ENCODE measurements around the gene TPBGL.

The TPBGL gene

DNA sequence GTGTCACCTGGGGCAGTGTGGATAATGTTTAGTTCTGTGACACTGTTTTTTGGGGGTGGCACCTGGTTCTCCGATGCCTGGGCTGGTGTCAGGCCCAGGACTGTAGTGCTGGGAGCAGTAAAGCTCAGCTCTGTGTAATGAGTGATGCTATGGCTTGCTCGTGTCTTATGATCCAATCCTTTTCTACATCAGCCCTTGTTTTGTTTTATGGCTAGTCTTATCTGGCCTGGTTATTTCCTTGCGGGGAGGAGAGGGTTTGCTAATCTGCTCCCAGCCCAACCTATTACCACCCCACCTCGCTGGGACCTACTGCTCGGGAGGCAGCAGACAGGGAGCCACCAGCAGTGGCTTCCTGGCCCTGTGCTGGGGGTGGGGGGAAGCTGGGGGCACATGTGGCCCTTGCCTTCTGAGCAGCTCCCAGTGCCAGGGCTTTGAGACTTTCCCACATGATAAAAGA is 35.0 kb upstream of the TPBGL start:
- TF ChIP-seq FOXM1 (IDR thresholded peaks at IDR 0.05; ENCODE audit: borderline replicate concordance, low read depth), result no peak
- TF ChIP-seq NFIC (IDR thresholded peaks at IDR 0.05), result no peak
- TF ChIP-seq, protein P1, sequence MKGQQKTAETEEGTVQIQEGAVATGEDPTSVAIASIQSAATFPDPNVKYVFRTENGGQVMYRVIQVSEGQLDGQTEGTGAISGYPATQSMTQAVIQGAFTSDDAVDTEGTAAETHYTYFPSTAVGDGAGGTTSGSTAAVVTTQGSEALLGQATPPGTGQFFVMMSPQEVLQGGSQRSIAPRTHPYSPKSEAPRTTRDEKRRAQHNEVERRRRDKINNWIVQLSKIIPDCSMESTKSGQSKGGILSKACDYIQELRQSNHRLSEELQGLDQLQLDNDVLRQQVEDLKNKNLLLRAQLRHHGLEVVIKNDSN (IDR thresholded peaks at IDR 0.05), result no peak
- no peak for TF ChIP-seq RAD21 (IDR thresholded peaks at IDR 0.05; ENCODE audit: low read depth)
- no peak for TF ChIP-seq CEBPB (IDR thresholded peaks at IDR 0.05)
- no peak for TF ChIP-seq CREB1 (IDR thresholded peaks at IDR 0.05; ENCODE audit: low read depth)
- TF ChIP-seq EP300 (IDR thresholded peaks at IDR 0.05; ENCODE audit: borderline replicate concordance), result no peak
- no peak for TF ChIP-seq ZBTB7A (IDR thresholded peaks at IDR 0.05; ENCODE audit: low read depth)
- TF ChIP-seq, protein P2, sequence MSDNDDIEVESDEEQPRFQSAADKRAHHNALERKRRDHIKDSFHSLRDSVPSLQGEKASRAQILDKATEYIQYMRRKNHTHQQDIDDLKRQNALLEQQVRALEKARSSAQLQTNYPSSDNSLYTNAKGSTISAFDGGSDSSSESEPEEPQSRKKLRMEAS (IDR thresholded peaks at IDR 0.05), result no peak
- no peak for TF ChIP-seq YY1 (IDR thresholded peaks at IDR 0.05; ENCODE audit: low read depth)
- no peak for TF ChIP-seq TEAD4 (IDR thresholded peaks at IDR 0.05)
- no peak for TF ChIP-seq TCF12 (IDR thresholded peaks at IDR 0.05; ENCODE audit: low read depth)
- TF ChIP-seq, protein P3, sequence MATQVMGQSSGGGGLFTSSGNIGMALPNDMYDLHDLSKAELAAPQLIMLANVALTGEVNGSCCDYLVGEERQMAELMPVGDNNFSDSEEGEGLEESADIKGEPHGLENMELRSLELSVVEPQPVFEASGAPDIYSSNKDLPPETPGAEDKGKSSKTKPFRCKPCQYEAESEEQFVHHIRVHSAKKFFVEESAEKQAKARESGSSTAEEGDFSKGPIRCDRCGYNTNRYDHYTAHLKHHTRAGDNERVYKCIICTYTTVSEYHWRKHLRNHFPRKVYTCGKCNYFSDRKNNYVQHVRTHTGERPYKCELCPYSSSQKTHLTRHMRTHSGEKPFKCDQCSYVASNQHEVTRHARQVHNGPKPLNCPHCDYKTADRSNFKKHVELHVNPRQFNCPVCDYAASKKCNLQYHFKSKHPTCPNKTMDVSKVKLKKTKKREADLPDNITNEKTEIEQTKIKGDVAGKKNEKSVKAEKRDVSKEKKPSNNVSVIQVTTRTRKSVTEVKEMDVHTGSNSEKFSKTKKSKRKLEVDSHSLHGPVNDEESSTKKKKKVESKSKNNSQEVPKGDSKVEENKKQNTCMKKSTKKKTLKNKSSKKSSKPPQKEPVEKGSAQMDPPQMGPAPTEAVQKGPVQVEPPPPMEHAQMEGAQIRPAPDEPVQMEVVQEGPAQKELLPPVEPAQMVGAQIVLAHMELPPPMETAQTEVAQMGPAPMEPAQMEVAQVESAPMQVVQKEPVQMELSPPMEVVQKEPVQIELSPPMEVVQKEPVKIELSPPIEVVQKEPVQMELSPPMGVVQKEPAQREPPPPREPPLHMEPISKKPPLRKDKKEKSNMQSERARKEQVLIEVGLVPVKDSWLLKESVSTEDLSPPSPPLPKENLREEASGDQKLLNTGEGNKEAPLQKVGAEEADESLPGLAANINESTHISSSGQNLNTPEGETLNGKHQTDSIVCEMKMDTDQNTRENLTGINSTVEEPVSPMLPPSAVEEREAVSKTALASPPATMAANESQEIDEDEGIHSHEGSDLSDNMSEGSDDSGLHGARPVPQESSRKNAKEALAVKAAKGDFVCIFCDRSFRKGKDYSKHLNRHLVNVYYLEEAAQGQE (IDR thresholded peaks at IDR 0.05; ENCODE audit: low read depth), result no peak
- TF ChIP-seq TAF1 (IDR thresholded peaks at IDR 0.05; ENCODE audit: low read depth), result no peak
- no peak for TF ChIP-seq EGR1 (IDR thresholded peaks at IDR 0.05)

DNA sequence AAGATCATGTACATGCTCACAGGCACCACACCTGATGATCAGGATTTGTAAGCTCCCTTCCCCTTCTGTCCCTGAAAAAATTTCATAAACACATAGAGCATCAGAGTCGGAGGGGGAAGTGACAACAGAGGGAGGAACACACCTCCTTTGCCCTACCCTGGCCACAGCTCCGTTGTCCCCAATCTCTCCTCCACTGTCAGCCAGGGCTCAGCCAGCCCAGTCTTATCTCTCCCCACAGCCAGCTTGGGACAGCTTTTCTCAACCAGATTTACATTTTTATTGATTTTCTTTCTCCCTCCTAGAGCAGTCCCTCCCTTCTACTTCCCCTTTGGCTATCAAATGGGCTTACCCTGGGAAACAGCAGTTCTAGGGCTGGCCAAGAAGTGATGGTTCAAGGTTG is 32.1 kb upstream of the TPBGL start:
- TF ChIP-seq TCF12 (IDR thresholded peaks at IDR 0.05; ENCODE audit: low read depth) (no peak), YY1 (IDR thresholded peaks at IDR 0.05; ENCODE audit: low read depth) (no peak), ZBTB7A (IDR thresholded peaks at IDR 0.05; ENCODE audit: low read depth) (no peak)
- TF ChIP-seq, protein P3 (IDR thresholded peaks at IDR 0.05; ENCODE audit: low read depth), result no peak

DNA sequence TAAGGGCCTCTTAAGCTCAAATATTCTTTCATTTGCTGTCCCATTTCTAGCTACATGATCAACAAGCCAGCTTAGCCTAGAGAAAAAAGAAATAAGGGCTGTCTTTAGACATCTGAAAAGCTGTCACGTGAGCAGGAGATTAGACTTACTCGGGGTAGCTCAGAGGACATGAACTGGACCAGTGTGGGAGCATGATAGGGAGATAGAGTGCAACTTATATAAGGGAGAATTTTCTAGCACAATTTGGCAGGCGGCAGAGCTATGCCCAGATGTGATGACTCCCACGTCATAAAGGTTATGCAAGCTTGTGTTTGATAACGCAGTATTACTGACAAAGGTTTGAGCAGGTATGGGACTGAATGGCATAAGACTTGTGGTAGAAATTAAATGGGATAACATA is 28.2 kb upstream of the TPBGL start:
- TF ChIP-seq ZBTB7A (IDR thresholded peaks at IDR 0.05; ENCODE audit: low read depth) (no peak), RAD21 (IDR thresholded peaks at IDR 0.05; ENCODE audit: low read depth) (no peak), CREB1 (IDR thresholded peaks at IDR 0.05; ENCODE audit: low read depth) (no peak), EP300 (IDR thresholded peaks at IDR 0.05; ENCODE audit: borderline replicate concordance) (no peak), TEAD4 (IDR thresholded peaks at IDR 0.05) (no peak), FOXM1 (IDR thresholded peaks at IDR 0.05; ENCODE audit: borderline replicate concordance, low read depth) (no peak), TCF12 (IDR thresholded peaks at IDR 0.05; ENCODE audit: low read depth) (no peak), EGR1 (IDR thresholded peaks at IDR 0.05) (no peak), YY1 (IDR thresholded peaks at IDR 0.05; ENCODE audit: low read depth) (no peak), NFIC (IDR thresholded peaks at IDR 0.05) (no peak)
- TF ChIP-seq, protein P2 (IDR thresholded peaks at IDR 0.05), result no peak
- TF ChIP-seq, protein P1 (IDR thresholded peaks at IDR 0.05), result no peak
- TF ChIP-seq, protein P3 (IDR thresholded peaks at IDR 0.05; ENCODE audit: low read depth), result no peak

DNA sequence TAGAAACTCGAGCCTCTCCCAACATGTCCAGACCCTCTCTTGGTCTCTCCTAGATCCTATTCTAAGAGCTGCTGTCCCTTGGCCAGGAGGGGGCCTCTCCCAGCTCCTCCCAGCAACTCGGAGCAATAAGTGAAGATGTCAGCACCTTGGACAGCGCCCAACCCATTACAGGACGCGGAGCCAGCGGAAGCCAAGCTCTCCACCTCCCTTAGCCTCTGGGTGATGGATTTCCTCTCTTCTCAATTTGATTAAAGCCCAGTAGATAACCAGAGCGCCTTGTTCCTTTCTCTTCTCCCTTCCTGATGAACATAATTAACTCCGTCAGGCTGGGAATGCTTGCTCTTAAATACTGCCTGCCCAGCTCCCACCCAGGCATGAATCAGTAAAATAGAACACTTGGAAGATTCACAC is 26.2 kb upstream of the TPBGL start:
- TF ChIP-seq, protein P3 (IDR thresholded peaks at IDR 0.05; ENCODE audit: low read depth), result peak; percentile 99
- TF ChIP-seq, protein P2 (IDR thresholded peaks at IDR 0.05), result no peak

Data from Ishikawa (cell line).